ENCODE results near the gene TCOF1. TPM values are rescaled to one million over a fixed set of nuclear protein-coding genes. Genes with fewer than 3 reads are reported as not detected.

The TCOF1 gene
- total RNA-seq, 6 experiments from 2014 or later, result 30.8 to 44.6 (median 38.5) TPM

DNA sequence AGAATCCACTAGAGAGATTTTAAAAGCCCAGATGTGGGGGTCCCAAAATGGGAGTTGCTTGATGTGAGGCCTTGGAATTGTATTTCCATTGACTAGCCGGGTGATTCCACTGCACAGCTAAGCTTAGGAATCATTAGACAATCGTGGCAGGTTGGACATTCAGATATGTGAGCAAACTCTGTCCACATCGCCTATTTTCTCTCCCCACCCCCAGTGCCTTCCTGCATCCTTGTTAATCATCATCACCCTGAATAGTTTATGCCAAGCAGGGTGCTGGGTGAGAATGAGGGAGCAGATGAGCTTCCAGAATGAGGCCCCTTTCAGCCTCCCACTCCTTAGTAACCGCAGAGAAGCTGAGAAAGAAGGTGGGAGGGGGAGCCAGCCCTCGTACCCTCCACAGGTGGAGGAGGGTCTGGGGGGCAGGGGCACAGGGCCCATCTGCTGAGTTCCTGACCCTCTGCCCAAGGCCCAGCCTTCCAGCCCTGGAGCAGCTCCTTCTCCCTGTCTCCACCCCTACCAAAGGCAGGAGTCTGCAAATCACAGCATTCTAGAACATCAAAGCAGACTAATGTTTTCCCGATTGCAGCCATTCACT is 7.7 kb upstream of the TCOF1 start:
- Mint-ChIP-seq H3K27me3 (ENCODE audit: insufficient read depth) (peaks cover 2% of the 10 kb centered on the region), H3K36me3 (ENCODE audit: low read depth) (no peaks in the 10 kb centered on the region), H3K4me3 (no peak overlapping the region), H3K4me1 (ENCODE audit: low read depth) (peaks cover 30% of the 10 kb centered on the region), H3K27ac (no peak overlapping the region), H3K9me3 (no peaks in the 10 kb centered on the region)
- DNase-seq, result no peak
- TF ChIP-seq, protein P1, sequence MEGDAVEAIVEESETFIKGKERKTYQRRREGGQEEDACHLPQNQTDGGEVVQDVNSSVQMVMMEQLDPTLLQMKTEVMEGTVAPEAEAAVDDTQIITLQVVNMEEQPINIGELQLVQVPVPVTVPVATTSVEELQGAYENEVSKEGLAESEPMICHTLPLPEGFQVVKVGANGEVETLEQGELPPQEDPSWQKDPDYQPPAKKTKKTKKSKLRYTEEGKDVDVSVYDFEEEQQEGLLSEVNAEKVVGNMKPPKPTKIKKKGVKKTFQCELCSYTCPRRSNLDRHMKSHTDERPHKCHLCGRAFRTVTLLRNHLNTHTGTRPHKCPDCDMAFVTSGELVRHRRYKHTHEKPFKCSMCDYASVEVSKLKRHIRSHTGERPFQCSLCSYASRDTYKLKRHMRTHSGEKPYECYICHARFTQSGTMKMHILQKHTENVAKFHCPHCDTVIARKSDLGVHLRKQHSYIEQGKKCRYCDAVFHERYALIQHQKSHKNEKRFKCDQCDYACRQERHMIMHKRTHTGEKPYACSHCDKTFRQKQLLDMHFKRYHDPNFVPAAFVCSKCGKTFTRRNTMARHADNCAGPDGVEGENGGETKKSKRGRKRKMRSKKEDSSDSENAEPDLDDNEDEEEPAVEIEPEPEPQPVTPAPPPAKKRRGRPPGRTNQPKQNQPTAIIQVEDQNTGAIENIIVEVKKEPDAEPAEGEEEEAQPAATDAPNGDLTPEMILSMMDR (IDR thresholded peaks at IDR 0.05), result no peak

DNA sequence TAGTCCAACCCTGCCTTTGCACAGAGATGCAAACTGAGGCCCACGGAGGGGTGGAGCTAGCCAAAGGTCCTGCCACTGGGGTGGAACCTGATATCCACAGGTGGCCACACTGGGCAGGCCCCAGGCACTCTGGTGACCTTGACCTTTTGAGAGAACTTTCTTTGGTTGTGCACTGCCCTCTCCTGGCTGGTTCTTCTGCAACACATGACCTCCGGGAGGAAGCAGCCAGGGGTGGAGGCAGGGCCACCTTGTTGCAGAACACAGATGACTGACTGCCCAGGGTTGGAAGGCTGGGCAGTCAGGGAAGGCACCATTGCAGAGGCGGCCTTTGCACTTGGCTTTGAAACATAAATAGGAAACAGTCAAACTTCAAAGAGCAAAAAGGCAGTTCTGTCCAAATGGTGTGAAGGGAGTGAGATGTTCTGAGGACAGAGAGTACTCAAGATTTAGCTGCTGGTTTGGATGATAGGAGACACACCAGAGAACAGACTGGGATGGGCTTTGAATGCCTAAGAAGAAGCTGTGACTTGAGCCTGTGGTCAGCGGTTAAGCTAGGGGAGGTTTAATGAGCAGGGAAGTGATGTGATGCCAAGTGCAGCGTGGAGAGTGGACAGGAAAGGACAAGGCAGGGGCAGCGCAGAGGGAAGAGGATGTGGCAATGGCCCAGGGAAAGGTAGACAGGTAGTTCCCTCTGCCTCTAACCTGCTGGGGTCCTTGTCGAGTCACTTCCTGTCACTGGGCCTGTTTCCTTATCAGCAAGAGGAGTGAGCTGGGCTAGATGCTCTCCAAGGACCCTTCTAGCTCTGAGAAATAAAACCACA is 6.8 kb upstream of the TCOF1 start:
- Mint-ChIP-seq H3K4me3 (no peak overlapping the region), H3K27me3 (ENCODE audit: insufficient read depth) (peaks cover under 1% of the 10 kb centered on the region), H3K36me3 (ENCODE audit: low read depth) (no peaks in the 10 kb centered on the region), H3K4me1 (ENCODE audit: low read depth) (peaks cover 30% of the 10 kb centered on the region), H3K9me3 (no peaks in the 10 kb centered on the region), H3K27ac (peak overlapping the region; percentile 34; the same call in 1 of the 2 replicates)
- peak; percentile 71 for DNase-seq
- TF ChIP-seq, protein P1 (IDR thresholded peaks at IDR 0.05), result peak; percentile 92

DNA sequence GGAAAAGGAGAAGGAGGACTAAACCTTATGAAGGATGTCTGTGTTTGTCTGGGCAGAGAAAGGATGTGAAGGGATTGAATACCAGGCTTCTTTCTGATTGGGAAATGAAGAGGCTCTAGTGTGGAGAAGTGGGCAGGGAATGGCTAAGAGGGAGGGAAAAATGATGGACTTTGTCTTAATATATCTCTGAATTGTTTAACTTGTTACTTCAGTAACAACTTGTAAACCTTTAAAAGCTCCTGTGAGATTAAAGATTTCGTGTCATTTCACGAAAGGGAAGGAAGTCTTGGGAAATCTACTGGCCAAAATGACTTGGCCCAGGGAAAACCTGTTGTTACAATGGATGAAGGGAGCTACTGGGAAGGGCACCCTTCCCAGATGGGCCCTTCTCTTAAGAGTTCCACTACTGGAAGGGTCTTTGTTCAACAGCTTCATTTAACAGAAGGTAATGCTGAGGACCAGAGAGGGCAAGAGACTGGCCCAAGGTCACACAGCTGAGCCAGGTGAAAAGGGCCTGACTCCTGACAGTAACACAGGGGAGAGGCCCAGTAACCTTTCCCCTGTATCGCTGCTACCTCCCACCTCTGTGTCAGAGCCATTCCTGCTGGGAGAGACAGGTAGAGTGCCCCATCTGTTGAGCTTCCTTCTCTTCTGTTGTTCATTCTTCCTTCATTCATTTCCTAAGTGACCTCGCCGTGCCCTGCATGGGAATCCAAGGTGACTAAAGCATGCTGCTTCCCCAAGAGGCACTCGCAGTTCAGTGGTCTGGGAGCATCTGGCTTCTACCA is 5.1 kb upstream of the TCOF1 start:
- Mint-ChIP-seq H3K27ac (no peak overlapping the region), H3K9me3 (no peaks in the 10 kb centered on the region), H3K36me3 (ENCODE audit: low read depth) (no peaks in the 10 kb centered on the region), H3K27me3 (ENCODE audit: insufficient read depth) (no peaks in the 10 kb centered on the region; the same call in 1 of the 2 replicates), H3K4me1 (ENCODE audit: low read depth) (peaks cover 35% of the 10 kb centered on the region), H3K4me3 (no peak overlapping the region)
- TF ChIP-seq, protein P1 (IDR thresholded peaks at IDR 0.05), result no peak
- no peak for DNase-seq

DNA sequence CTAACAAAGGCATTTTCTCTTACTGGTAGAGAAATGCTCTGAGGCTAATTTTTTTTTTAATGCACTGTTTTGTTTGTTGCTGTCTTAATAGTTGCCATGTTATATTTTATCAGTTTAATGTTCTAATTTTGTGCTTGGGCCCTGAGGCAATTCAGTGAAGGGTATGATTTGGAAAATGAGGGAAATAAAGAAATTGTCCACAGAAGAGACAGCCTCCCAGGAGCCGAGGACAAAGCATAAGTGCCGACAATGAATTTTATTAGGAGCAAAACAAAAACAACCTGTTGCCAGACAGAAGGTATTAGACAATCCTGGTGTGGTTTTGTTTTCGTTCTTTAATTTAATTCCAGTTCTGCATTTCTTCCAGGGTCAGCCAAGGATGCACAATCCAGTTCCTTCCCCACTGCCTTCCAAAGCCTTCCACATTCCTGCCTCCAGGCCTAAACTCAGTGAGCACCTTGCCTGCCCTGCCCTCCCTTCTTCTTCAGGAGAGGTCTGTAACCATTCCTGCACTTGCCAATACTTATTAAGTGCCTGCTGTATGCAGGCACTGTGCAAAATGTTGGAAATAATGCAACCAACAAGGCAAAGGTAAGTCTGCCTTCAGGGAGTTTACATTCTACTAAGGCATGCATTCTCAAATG is 4.3 kb upstream of the TCOF1 start:
- Mint-ChIP-seq H3K4me3 (no peak overlapping the region), H3K27me3 (ENCODE audit: insufficient read depth) (no peaks in the 10 kb centered on the region; the same call in 1 of the 2 replicates), H3K9me3 (no peaks in the 10 kb centered on the region), H3K27ac (no peak overlapping the region), H3K4me1 (ENCODE audit: low read depth) (peaks cover 35% of the 10 kb centered on the region), H3K36me3 (ENCODE audit: low read depth) (no peaks in the 10 kb centered on the region)
- TF ChIP-seq, protein P1 (IDR thresholded peaks at IDR 0.05), result peak; percentile 24; the same call in 1 of the 2 replicates
- DNase-seq, result no peak

DNA sequence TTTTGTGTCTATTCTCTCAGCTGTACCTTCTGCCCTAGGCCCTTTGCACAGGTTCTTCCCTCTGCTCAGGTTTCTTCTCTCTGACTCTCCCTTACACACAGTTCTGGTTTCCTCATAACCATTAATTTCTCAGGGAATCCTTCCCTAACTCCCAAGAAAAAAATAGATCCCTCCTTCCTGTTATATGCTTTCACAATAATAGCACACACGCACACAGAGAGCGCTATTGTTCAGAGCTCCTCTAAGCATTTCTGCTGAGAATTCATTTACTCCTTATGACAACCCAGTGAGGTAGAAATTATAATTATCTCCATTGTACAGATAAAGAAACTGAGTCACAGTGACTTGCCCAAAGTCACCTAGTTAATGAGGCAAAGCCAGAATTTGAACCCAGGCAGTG is 1.7 kb upstream of the TCOF1 start:
- Mint-ChIP-seq H3K27ac (no peak overlapping the region), H3K9me3 (no peaks in the 10 kb centered on the region), H3K27me3 (ENCODE audit: insufficient read depth) (no peaks in the 10 kb centered on the region; the same call in 1 of the 2 replicates), H3K36me3 (ENCODE audit: low read depth) (peaks cover 4% of the 10 kb centered on the region; the same call in 1 of the 2 replicates), H3K4me3 (no peak overlapping the region), H3K4me1 (ENCODE audit: low read depth) (peaks cover 26% of the 10 kb centered on the region)
- TF ChIP-seq, protein P1 (IDR thresholded peaks at IDR 0.05), result no peak
- no peak for DNase-seq

Data from HFFc6 (cell line).